ENCODE data around the gene FUT6. TPM values are rescaled to one million over a fixed set of nuclear protein-coding genes. Genes with fewer than 3 reads are reported as not detected.

Gene FUT6
- total RNA-seq, 4 donors from 2014 or later, result 0.25 to 1.4 TPM; not detected in 2

DNA sequence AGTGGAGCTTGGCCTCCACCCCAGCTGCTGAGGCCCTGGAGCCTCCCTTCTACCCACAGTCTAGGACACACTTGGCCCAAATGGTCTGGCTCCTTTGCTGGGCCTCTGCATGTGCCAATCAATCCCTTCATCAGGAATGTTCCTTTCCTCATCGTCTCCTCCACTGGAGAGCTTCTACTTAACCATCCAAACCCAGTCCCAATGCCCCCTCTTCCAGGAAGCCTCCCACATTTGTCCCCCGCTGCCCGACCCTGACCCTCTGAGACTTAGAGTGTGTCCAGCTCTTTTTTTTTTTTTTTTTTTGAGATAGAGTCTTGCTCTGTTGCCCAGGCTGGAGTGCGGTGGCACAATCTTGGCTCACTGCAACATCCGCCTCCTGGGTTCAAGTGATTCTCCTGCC, 51.1 kb downstream of the FUT6 start:
- DNase-seq (ENCODE audit: low spot score in 2 of 2), result no peak
- no peak overlapping the region for H3K27ac ChIP-seq
- peaks cover 59% of the 10 kb centered on the region for H3K36me3 ChIP-seq
- H3K4me3 ChIP-seq, result no peak overlapping the region
- 92% methylated on average over 5 of the region's 5 CpGs for WGBS
- peaks cover 19% of the 10 kb centered on the region for H3K4me1 ChIP-seq
- no peaks in the 10 kb centered on the region for H3K9me3 ChIP-seq
- TF ChIP-seq POLR2A (IDR thresholded peaks at IDR 0.05) (no peak), EP300 (IDR thresholded peaks at IDR 0.05) (no peak), CTCF (IDR thresholded peaks at IDR 0.05) (no peak), POLR2AphosphoS5 (IDR thresholded peaks at IDR 0.05) (no peak)
- no peaks in the 10 kb centered on the region for H3K27me3 ChIP-seq

DNA sequence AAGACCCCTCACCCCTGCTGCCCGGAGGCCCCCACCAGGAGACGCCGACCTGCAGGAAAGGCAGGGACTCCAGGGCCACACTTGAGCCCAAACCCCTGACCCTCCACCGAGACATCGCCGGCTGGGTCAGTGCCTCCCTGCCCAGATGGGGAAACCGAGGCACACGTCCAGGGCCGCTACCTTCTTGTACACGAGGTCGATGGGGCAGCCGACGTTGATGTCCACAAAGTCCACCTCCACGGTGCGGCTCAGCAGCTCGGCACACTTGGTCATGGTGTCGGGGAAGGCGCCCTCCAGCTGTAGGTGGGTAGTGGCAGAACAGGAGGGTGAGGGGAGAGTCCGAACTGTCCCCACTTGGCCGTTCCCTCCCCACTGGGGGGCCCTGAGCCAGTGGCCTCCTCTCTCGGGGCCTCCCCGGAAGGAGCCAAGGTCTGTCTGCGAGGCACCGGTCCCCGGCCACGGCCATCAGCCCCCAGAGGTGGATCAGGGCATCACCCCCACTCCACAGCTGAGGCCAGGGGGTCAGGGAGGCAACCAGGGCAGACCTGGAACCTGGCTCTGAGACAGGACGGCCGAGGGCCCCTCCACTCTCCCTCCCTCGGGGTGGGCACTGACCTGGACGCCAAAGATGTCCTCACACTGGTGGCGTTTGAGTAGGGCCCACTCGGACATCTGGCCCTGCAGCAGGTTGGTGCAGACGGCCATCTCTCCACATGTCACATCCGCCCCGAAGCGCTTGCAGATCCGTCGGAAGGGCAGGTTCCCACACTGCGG, 51.9 kb downstream of the FUT6 start:
- 86% methylated on average over 8 of the region's 39 CpGs for WGBS
- Histone ChIP-seq H3K36me3 (peaks cover 59% of the 10 kb centered on the region), H3K9me3 (no peaks in the 10 kb centered on the region), H3K4me1 (peaks cover 19% of the 10 kb centered on the region), H3K27me3 (no peaks in the 10 kb centered on the region), H3K27ac (no peak overlapping the region), H3K4me3 (no peak overlapping the region)
- DNase-seq (ENCODE audit: low spot score in 2 of 2), result no peak
- TF ChIP-seq POLR2AphosphoS5 (IDR thresholded peaks at IDR 0.05) (no peak), CTCF (IDR thresholded peaks at IDR 0.05) (no peak), POLR2A (IDR thresholded peaks at IDR 0.05) (no peak), EP300 (IDR thresholded peaks at IDR 0.05) (no peak)

DNA sequence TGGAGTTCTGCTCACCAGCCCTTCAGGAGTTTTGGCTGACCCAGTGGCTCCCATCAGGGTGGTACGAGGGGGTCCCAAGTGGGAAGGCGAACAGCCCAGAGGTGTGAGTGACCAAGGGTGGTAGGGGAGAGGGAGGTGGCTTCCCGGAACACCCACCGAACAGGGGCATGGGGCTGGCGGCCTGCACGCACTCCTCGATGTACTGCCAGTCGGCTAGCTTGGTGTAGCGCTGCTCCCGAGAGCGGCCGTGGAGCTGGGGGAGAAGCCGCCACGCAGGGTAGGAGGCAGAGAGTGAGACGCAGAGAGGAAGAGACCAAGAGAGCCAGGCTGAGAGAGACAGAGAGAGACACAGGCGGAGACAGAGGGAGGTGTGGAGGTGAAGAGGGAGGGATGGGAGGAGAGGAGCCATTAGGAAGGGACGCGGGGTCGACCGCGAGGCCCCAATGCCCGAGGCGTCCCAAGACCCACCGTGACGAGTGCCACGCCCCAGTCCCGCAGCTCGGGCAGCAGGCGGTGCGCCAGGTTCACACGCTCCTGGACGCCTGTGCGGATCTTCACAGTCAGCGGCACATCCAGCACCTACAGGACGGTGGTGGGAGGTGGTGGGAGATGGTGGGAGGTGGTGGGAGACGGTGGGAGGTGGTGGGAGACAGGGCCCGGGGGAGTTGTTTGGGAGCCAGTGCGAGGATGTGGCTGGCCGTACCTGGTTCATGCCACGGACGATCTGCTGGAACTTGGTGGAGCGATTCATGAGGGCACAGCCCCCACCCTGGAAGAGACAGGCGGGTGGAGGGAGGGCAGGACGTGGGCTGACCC, 52.7 kb downstream of the FUT6 start:
- Histone ChIP-seq H3K9me3 (no peaks in the 10 kb centered on the region), H3K4me1 (peaks cover 19% of the 10 kb centered on the region), H3K36me3 (peaks cover 59% of the 10 kb centered on the region), H3K27me3 (no peaks in the 10 kb centered on the region), H3K27ac (no peak overlapping the region), H3K4me3 (no peak overlapping the region)
- no peak for DNase-seq (ENCODE audit: low spot score in 2 of 2)
- no peak for TF ChIP-seq EP300 (IDR thresholded peaks at IDR 0.05)
- no peak for TF ChIP-seq POLR2AphosphoS5 (IDR thresholded peaks at IDR 0.05)
- no peak for TF ChIP-seq CTCF (IDR thresholded peaks at IDR 0.05)
- no peak for TF ChIP-seq POLR2A (IDR thresholded peaks at IDR 0.05)
- WGBS, result 82% methylated on average over 44 of the region's 44 CpGs

GRCh38 chr19:5785423-5785822, 54.1 kb downstream of the FUT6 start:
- peaks cover 59% of the 10 kb centered on the region for H3K36me3 ChIP-seq
- TF ChIP-seq EP300 (IDR thresholded peaks at IDR 0.05), result no peak
- no peak for TF ChIP-seq POLR2A (IDR thresholded peaks at IDR 0.05)
- TF ChIP-seq CTCF (IDR thresholded peaks at IDR 0.05), result no peak
- no peak for TF ChIP-seq POLR2AphosphoS5 (IDR thresholded peaks at IDR 0.05)
- no peaks in the 10 kb centered on the region for H3K27me3 ChIP-seq
- peaks cover 14% of the 10 kb centered on the region for H3K4me1 ChIP-seq
- WGBS, result 98% methylated on average over 10 of the region's 37 CpGs
- H3K4me3 ChIP-seq, result no peak overlapping the region
- no peak overlapping the region for H3K27ac ChIP-seq
- no peaks in the 10 kb centered on the region for H3K9me3 ChIP-seq
- no peak for DNase-seq (ENCODE audit: low spot score in 2 of 2)

- Histone ChIP-seq H3K27ac (no peak within 1 kb of the TSS), H3K4me1 (peaks cover 7% of the 10 kb centered on the region), H3K9me3 (no peaks in the 10 kb centered on the region), H3K36me3 (peaks cover 59% of the 10 kb centered on the region), H3K4me3 (no peak within 1 kb of the TSS), H3K27me3 (no peaks in the 10 kb centered on the region)
- no peak for TF ChIP-seq EP300 (IDR thresholded peaks at IDR 0.05)
- TF ChIP-seq POLR2A (IDR thresholded peaks at IDR 0.05), result no peak
- no peak for TF ChIP-seq CTCF (IDR thresholded peaks at IDR 0.05)
- TF ChIP-seq POLR2AphosphoS5 (IDR thresholded peaks at IDR 0.05), result no peak
- DNase-seq (ENCODE audit: low spot score in 2 of 2), result no peak
- whole genome bisulfite sequencing, result 83% methylated on average over 12 of the region's 15 CpGs
Measured at GRCh38 chr19:5784581-5785147, 54.8 kb downstream of the FUT6 start, which contains the start of gene PRR22. TSS of gene PRR22 (minus strand) at chr19:5784746. CDS start at chr19:5784660, 86 bp downstream.
